Right lobe of liver (tissue), 4 donors: Measurements from ENCODE around the gene YOD1.

ENCODE experiments used
- CTCF ChIP-seq, 4 donors: fragments of 200-600 bp in 3 of 4; fragments of 450-650 bp in 1 of 4; IDR thresholded peaks; one replicate each; pipeline versions ENCODE4 v1.5.1 to v1.8.0; 2016 to 2022; ENCODE audit warnings: antibody characterized with exemption in 4 of 4, mild to moderate bottlenecking in 2 of 4
- POLR2A ChIP-seq: fragments of 450-650 bp; IDR thresholded peaks from one replicate; pipeline ENCODE4 v1.6.1; 2017; ENCODE audit warnings: antibody characterized with exemption, mild to moderate bottlenecking
- donor health status: DM: no; HTN: no; CAD: no.
- donor health status: DM: no; HTN: no; CAD: no.
- donor health status: DM: no; HTN: yes; CAD: no.

GRCh38 chr1:207003210-207003609, 47.8 kb downstream of the YOD1 start:
- TF ChIP-seq CTCF (IDR thresholded peaks at IDR 0.05), result no peak
- no peak for TF ChIP-seq POLR2A
